ENCODE results near the gene BET1L.

GRCh38 chr11:200224-201003 lies 6.8 kb downstream of the BET1L start:
- TF ChIP-seq CTCF (IDR thresholded peaks at IDR 0.05) (no peak), POLR2A (IDR thresholded peaks at IDR 0.05) (no peak), EP300 (IDR thresholded peaks at IDR 0.05) (no peak)
